Fibroblast of mammary gland (primary cell): ENCODE measurements around the gene TCP10L.
"Not testable (repeated sequence)": the region's sequence is repeated elsewhere in the genome, so short reads cannot be mapped to it uniquely, and the experiment has no call there.

ENCODE experiments used
- DNase-seq: peaks from one replicate; pipeline ENCODE4 v3.0.0-alpha.2; 2010; ENCODE audit warnings: low read depth
- H3K4me3 ChIP-seq: 2 replicates; pipeline ENCODE4 v1.5.1; 2011; ENCODE audit warnings: low read depth, mild to moderate bottlenecking, low read length, moderate library complexity; ENCODE audit not compliant: control insufficient read depth
- TF ChIP-seq, protein P1 (sequence below): conservative IDR thresholded peaks from 2 replicates; pipeline ENCODE4 v1.5.1; 2011; ENCODE audit warnings: low read depth, low read length, inconsistent platforms; ENCODE audit not compliant: control insufficient read depth, insufficient read depth

The TCP10L gene

DNA sequence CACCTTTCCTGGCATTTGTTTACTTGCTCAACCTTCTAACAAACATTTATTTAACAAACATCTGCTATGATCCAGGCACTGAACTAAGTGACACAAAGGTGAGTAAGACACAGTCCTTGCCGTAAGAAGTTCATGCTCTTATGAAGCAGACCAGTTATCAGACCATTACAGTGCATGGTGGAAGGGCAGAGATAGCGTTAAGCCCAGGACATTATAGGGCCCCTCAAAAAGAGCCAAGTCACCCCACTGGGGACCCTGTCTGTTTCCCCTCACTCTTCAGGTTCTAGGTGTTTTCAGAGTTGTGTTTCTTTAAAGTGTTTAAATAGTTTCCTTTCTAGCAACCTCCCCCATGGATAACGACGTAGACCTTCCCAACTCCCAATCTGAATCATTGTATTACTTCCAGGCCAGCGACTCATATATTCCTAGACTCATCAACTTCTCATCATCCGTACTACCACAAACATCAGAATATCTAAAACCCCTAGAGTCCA lies 39.3 kb downstream of the TCP10L start:
- peak; percentile 43 for DNase-seq
- TF ChIP-seq, protein P1, sequence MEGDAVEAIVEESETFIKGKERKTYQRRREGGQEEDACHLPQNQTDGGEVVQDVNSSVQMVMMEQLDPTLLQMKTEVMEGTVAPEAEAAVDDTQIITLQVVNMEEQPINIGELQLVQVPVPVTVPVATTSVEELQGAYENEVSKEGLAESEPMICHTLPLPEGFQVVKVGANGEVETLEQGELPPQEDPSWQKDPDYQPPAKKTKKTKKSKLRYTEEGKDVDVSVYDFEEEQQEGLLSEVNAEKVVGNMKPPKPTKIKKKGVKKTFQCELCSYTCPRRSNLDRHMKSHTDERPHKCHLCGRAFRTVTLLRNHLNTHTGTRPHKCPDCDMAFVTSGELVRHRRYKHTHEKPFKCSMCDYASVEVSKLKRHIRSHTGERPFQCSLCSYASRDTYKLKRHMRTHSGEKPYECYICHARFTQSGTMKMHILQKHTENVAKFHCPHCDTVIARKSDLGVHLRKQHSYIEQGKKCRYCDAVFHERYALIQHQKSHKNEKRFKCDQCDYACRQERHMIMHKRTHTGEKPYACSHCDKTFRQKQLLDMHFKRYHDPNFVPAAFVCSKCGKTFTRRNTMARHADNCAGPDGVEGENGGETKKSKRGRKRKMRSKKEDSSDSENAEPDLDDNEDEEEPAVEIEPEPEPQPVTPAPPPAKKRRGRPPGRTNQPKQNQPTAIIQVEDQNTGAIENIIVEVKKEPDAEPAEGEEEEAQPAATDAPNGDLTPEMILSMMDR, result no peak
- H3K4me3 ChIP-seq, result no peak overlapping the region

DNA sequence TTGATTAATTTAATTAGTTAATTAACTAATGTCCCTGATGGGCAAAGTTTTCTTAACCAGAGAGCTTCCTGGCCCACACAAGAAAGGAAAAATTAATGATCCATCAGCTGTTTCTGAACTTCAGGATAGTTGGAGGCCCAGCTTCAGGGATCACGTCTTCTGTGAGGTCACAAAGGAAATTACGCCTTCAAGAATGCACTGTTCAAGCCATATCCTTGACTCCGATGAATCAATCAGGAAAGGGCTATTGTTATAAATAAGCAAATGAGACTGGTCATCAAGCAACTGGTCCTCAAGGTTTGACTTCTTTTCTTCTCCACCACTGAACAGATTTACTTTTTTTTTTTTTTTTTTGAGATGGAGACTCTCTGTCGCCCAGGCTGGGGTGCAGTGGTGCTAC lies 40.6 kb downstream of the TCP10L start:
- DNase-seq, result no peak
- TF ChIP-seq, protein P1, result no peak
- H3K4me3 ChIP-seq, result no peak overlapping the region

- no peak overlapping the region for H3K4me3 ChIP-seq
- no peak for DNase-seq
- TF ChIP-seq, protein P1, result no peak
Measured at GRCh38 chr21:32543975-32544374, 41.3 kb downstream of the TCP10L start.

- not testable (repeated sequence) for H3K4me3 ChIP-seq, DNase-seq
Measured at GRCh38 chr21:32543056-32543455, 42.3 kb downstream of the TCP10L start.

DNA sequence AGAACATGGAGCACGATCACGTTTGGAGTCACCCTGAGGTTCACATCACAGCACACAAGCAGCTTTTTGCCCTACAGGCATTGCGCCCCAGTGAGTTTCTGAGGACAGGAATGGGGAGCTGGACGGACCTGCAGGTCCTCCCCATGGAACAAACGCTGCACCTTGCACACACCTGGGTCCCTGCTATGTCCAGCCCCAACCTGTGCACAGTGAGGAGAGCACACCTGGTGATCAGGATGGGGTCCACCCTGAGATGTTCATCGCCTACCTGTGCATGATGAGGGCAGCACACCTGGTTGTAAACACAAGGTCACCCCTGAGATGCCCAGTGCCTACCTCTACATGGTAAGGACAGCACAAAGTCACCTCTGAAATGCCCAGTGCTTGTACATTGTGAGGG lies 45.9 kb downstream of the TCP10L start:
- TF ChIP-seq, protein P1, result no peak
- no peak for DNase-seq
- H3K4me3 ChIP-seq, result no peak overlapping the region

GRCh38 chr21:32538147-32538792 lies 47.1 kb downstream of the TCP10L start:
- TF ChIP-seq, protein P1, result no peak
- DNase-seq, result no peak
- H3K4me3 ChIP-seq, result no peak overlapping the region

DNA sequence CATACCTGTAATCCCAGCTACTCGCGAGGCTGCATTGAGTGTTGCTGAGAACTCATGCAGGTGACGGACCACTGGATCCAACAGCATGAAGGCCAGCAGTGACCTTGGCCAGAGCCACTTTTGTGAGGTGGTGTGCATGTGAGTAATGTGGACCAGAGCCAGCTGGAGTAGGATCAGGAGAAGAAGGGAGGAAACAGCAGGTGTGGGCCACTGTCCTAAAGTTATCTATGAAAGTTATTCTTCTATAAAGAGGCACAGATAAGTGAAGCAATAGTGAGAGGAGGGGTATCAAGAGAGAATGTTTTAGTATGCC lies 47.8 kb downstream of the TCP10L start:
- DNase-seq, result no peak

More for the DNA sequence above, 47.8 kb downstream of the TCP10L start:
- TF ChIP-seq, protein P1, result no peak
- no peak overlapping the region for H3K4me3 ChIP-seq
